ENCODE measurements around the gene CISD3.

Gene CISD3

GRCh38 chr17:38716368-38717005 lies 13.7 kb upstream of the CISD3 start:
- H3K9me3 ChIP-seq (ENCODE audit: control insufficient read depth, insufficient read depth, low read depth, low read length): no peaks in the 10 kb centered on the region
- no peak overlapping the region for H3K27ac ChIP-seq (ENCODE audit: extremely low read depth, low read depth, low read length)
- TF ChIP-seq ZNF530 (tag by site-specific recombination; IDR thresholded peaks at IDR 0.05; ENCODE audit: low read depth) (no peak), GLIS2 (tag by site-specific recombination; IDR thresholded peaks at IDR 0.05) (0 out of 2 replicates have a peak, but pooled peaks have one; percentile 10)
- ChIA-PET POLR2A (interaction anchor here (0.5 to 2.5 kb wide), 7 partner anchors 8 to 78 kb away, joined by 3 to 18 read pairs (median 5); partner anchors contain the start of genes CISD3 and MLLT6), CTCF (interaction anchor here (3.7 kb wide), 1 partner anchor 19 kb away, joined by 15 read pairs; no protein-coding TSS in a partner anchor)
- no peaks in the 10 kb centered on the region for H3K4me1 ChIP-seq (ENCODE audit: control insufficient read depth, insufficient read depth, low read length)
- peaks cover 3 to 91% of the 10 kb centered on the region in 2 experiments; a peak in 2 of 3 replicates for H3K36me3 ChIP-seq (ENCODE audit: control insufficient read depth in 2 of 2, insufficient read depth in 1 of 2, low read length in 2 of 2)
- no peak overlapping the region for H3K4me3 ChIP-seq (ENCODE audit: low read depth, low read length)

GRCh38 chr17:38717139-38717745 lies 12.9 kb upstream of the CISD3 start:
- no peak overlapping the region for H3K27ac ChIP-seq (ENCODE audit: extremely low read depth, low read depth, low read length)
- H3K36me3 ChIP-seq (ENCODE audit: control insufficient read depth in 2 of 2, insufficient read depth in 1 of 2, low read length in 2 of 2): peaks cover 3 to 87% of the 10 kb centered on the region in 2 experiments; a peak in 2 of 3 replicates
- ChIA-PET CTCF (interaction anchor here (3.7 kb wide), 1 partner anchor 18 kb away, joined by 15 read pairs; no protein-coding TSS in a partner anchor), POLR2A (interaction anchor here (0.5 to 2.5 kb wide), 4 partner anchors 9 to 78 kb away, joined by 3 to 18 read pairs (median 6); partner anchors contain the start of gene MLLT6)
- H3K9me3 ChIP-seq (ENCODE audit: control insufficient read depth, insufficient read depth, low read depth, low read length): no peaks in the 10 kb centered on the region
- TF ChIP-seq SP2 (tag by site-specific recombination; IDR thresholded peaks at IDR 0.05) (peak; percentile 14), ZNF621 (tag by site-specific recombination; IDR thresholded peaks at IDR 0.05) (no peak), ZNF121 (tag by site-specific recombination; IDR thresholded peaks at IDR 0.05) (peak; percentile 78)
- TF ChIP-seq, protein P1, sequence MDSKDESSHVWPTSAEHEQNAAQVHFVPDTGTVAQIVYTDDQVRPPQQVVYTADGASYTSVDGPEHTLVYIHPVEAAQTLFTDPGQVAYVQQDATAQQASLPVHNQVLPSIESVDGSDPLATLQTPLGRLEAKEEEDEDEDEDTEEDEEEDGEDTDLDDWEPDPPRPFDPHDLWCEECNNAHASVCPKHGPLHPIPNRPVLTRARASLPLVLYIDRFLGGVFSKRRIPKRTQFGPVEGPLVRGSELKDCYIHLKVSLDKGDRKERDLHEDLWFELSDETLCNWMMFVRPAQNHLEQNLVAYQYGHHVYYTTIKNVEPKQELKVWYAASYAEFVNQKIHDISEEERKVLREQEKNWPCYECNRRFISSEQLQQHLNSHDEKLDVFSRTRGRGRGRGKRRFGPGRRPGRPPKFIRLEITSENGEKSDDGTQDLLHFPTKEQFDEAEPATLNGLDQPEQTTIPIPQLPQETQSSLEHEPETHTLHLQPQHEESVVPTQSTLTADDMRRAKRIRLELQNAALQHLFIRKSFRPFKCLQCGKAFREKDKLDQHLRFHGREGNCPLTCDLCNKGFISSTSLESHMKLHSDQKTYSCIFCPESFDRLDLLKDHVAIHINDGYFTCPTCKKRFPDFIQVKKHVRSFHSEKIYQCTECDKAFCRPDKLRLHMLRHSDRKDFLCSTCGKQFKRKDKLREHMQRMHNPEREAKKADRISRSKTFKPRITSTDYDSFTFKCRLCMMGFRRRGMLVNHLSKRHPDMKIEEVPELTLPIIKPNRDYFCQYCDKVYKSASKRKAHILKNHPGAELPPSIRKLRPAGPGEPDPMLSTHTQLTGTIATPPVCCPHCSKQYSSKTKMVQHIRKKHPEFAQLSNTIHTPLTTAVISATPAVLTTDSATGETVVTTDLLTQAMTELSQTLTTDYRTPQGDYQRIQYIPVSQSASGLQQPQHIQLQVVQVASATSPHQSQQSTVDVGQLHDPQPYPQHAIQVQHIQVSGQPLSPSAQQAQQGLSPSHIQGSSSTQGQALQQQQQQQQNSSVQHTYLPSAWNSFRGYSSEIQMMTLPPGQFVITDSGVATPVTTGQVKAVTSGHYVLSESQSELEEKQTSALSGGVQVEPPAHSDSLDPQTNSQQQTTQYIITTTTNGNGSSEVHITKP (tag by site-specific recombination; IDR thresholded peaks at IDR 0.05): peak; percentile 34; the same call in 1 of the 2 replicates
- H3K4me1 ChIP-seq (ENCODE audit: control insufficient read depth, insufficient read depth, low read length): no peaks in the 10 kb centered on the region
- no peak overlapping the region for H3K4me3 ChIP-seq (ENCODE audit: low read depth, low read length)

DNA sequence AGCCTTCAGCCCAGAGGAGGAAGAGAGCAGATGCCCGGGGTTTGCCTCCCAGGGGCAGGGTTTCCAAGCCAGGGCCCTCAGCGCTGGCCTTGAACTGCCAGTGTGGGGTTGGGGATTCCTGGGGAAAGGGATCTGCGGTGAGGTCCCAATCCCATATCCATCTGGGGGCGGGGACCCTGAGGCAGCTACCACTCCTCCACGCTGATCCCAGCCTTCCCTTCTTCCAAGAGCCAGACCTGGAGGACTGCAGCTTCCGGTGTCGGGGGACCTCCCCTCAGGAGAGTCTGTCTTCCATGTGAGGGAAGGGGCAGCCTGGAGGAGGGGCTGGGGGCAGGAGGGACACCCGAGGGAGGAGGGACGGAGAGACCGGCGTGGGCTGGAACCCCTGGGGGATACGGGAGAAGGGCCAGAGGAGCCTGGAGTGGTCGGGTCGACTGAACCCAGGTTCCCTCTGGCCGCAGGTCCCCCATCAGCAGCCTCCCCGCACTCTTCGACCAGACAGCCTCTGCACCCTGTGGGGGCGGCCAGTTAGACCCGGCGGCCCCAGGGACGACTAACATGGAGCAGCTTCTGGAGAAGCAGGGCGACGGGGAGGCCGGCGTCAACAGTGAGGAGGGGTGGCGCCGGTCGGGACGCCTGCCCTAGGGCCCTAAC lies 10.7 kb upstream of the CISD3 start:
- ChIA-PET CTCF (interaction anchor here (1.2 to 2.1 kb wide), 4 partner anchors 9 to 161 kb away, joined by 4 to 18 read pairs (median 7); no protein-coding TSS in a partner anchor), POLR2A (interaction anchor here (0.7 to 1.9 kb wide), 7 partner anchors 9 to 17 kb away, joined by 3 to 23 read pairs (median 5); partner anchors contain the start of gene CISD3)
- H3K4me1 ChIP-seq (ENCODE audit: control insufficient read depth, insufficient read depth, low read length): no peaks in the 10 kb centered on the region
- no peak overlapping the region for H3K27ac ChIP-seq (ENCODE audit: extremely low read depth, low read depth, low read length)
- H3K4me3 ChIP-seq (ENCODE audit: low read depth, low read length): no peak overlapping the region
- H3K36me3 ChIP-seq (ENCODE audit: control insufficient read depth in 2 of 2, insufficient read depth in 1 of 2, low read length in 2 of 2): peaks cover 3 to 76% of the 10 kb centered on the region in 2 experiments; a peak in 2 of 3 replicates
- H3K9me3 ChIP-seq (ENCODE audit: control insufficient read depth, insufficient read depth, low read depth, low read length): no peaks in the 10 kb centered on the region
- TF ChIP-seq ZNF18 (tag by site-specific recombination; IDR thresholded peaks at IDR 0.05) (no peak), ZNF132 (tag by site-specific recombination; IDR thresholded peaks at IDR 0.05; ENCODE audit: borderline replicate concordance) (no peak), GLI4 (tag by site-specific recombination; IDR thresholded peaks at IDR 0.05) (no peak), AEBP2 (tag by site-specific recombination; IDR thresholded peaks at IDR 0.05; ENCODE audit: borderline replicate concordance) (no peak), ZNF701 (tag by site-specific recombination; IDR thresholded peaks at IDR 0.05) (no peak), ZNF221 (tag by site-specific recombination; IDR thresholded peaks at IDR 0.05; ENCODE audit: borderline replicate concordance) (no peak), ZNF558 (tag by site-specific recombination; IDR thresholded peaks at IDR 0.05) (no peak), ZSCAN18 (tag by site-specific recombination; IDR thresholded peaks at IDR 0.05) (no peak)
- TF ChIP-seq, protein P2, sequence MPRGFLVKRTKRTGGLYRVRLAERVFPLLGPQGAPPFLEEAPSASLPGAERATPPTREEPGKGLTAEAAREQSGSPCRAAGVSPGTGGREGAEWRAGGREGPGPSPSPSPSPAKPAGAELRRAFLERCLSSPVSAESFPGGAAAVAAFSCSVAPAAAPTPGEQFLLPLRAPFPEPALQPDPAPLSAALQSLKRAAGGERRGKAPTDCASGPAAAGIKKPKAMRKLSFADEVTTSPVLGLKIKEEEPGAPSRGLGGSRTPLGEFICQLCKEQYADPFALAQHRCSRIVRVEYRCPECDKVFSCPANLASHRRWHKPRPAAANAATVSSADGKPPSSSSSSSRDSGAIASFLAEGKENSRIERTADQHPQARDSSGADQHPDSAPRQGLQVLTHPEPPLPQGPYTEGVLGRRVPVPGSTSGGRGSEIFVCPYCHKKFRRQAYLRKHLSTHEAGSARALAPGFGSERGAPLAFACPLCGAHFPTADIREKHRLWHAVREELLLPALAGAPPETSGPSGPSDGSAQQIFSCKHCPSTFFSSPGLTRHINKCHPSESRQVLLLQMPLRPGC (tag by site-specific recombination; IDR thresholded peaks at IDR 0.05): no peak

Measured in HEK293 (cell line).